Measurements from ENCODE around the gene DENND5B.

DENND5B gene

DNA sequence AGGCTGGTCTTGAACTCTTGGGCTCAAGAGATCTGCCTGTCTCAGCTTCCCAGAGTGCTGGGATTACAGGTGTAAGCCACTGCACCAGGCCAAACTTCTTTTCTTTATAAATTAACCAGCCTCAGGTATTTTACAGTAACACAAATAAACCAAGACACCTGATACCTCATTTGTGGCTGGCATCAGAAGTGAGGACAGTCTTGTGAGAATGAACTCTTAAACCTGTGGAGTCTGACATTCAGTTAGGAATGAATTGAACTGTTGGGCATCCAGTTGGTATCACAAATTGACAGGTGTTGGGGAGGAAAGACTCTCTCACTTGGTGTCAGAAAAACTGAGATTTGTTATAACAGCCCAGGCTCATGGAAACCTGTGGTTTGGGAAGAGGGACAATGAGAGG, 120.5 kb downstream of the DENND5B start:
- TF ChIP-seq, protein P1, sequence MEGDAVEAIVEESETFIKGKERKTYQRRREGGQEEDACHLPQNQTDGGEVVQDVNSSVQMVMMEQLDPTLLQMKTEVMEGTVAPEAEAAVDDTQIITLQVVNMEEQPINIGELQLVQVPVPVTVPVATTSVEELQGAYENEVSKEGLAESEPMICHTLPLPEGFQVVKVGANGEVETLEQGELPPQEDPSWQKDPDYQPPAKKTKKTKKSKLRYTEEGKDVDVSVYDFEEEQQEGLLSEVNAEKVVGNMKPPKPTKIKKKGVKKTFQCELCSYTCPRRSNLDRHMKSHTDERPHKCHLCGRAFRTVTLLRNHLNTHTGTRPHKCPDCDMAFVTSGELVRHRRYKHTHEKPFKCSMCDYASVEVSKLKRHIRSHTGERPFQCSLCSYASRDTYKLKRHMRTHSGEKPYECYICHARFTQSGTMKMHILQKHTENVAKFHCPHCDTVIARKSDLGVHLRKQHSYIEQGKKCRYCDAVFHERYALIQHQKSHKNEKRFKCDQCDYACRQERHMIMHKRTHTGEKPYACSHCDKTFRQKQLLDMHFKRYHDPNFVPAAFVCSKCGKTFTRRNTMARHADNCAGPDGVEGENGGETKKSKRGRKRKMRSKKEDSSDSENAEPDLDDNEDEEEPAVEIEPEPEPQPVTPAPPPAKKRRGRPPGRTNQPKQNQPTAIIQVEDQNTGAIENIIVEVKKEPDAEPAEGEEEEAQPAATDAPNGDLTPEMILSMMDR (IDR thresholded peaks at IDR 0.05; ENCODE audit: control extremely low read depth, extremely low read depth, low read depth, missing control alignments) = no peak
- ChIA-PET POLR2A (no interaction called here), CTCF (no interaction called here)
- DNase-seq (ENCODE audit: extremely low spot score) = no peak

DNA sequence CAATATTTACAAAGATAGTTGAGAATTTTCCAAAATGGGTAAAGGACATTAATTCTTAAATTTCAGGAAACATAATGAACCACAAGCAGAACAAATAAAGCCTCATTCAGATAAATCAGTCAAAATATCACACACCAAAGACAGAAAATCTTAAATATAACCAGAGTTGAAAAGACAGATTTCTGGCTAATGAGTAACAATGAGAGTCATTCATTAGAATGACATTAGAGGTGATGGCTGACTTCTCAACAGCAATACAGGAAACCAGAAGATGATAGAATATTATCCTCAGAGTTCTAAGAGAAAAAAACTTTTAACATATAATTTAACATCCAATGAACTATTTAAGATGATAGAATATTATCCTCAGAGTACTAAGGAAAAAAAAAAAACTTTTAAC, 124.2 kb downstream of the DENND5B start:
- DNase-seq (ENCODE audit: extremely low spot score) = no peak
- TF ChIP-seq, protein P1 (IDR thresholded peaks at IDR 0.05; ENCODE audit: control extremely low read depth, extremely low read depth, low read depth, missing control alignments) = no peak
- ChIA-PET CTCF (interaction anchor here (1.2 kb wide), 1 partner anchor 172 kb away, joined by 3 read pairs; no protein-coding TSS in a partner anchor), POLR2A (no interaction called here)

DNA sequence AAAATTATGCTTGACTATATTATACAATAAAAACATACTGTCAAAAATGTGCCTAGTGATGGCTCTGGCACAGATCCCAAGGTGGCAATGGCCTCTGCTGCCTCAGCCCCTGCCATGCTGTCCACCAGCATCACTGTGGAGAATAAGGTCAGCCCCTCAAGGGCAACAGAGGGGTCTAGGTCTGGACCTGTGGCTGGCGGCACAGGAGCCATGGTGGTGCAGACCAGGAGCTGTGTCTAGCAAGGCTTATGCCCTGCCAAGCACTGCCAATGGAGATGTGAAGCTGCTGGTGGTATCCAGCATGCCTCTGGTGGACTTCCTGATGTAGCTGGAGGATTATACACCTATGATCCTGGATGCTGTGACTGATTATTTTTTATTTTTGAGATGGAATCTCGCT, 125.9 kb downstream of the DENND5B start:
- DNase-seq (ENCODE audit: extremely low spot score) = no peak
- CTCF ChIA-PET = no interaction called here
- TF ChIP-seq, protein P1 (IDR thresholded peaks at IDR 0.05; ENCODE audit: control extremely low read depth, extremely low read depth, low read depth, missing control alignments) = no peak
- POLR2A ChIA-PET = no interaction called here

DNA sequence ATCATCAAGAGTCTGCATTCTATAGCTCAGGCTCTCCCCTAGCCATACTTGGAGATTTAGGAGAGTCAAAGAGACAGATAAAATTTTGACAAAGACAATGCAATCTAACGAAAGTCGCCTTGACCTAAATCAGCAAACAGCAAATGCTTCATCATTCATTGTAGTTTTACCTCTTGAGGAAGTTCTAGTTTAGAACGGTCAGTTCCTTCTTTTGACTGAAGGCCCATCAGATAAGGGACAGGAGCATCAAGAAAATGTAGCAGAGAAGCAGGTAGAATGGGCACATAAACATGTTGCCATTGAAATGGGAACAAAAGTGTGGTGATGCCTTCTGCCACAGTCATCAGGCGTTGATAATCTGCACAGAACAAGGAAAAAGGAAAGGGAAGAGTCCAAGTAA, 130.9 kb downstream of the DENND5B start:
- CTCF ChIA-PET = no interaction called here

DNA sequence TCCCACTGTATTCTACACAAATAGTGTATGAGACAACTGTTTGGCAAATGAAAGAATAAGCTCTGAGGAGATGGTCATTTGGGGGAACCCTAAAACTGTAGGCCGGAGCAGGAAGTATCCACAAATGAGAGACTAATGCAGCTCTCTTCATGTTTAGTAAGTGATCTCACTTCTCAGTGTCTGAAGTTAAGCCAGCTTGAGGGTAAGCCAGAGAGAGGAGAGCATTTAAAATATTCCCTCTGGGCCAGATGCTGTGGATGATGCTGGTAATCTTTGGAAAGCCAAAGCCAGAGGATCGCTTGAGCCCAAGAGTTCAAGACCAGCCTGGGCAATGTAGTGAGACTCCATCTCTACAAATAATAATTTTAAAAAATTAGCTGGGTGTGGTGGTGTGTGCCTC, 134.4 kb downstream of the DENND5B start:
- TF ChIP-seq, protein P1 (IDR thresholded peaks at IDR 0.05; ENCODE audit: control extremely low read depth, extremely low read depth, low read depth, missing control alignments) = no peak
- no peak for DNase-seq (ENCODE audit: extremely low spot score)
- ChIA-PET CTCF (interaction anchor here (1.0 to 2.0 kb wide), 5 partner anchors 10 to 30 kb away, joined by 3 to 5 read pairs (median 4); no protein-coding TSS in a partner anchor), POLR2A (no interaction called here)

More for the DNA sequence above, 130.9 kb downstream of the DENND5B start:
- POLR2A ChIA-PET = no interaction called here
- TF ChIP-seq, protein P1 (IDR thresholded peaks at IDR 0.05; ENCODE audit: control extremely low read depth, extremely low read depth, low read depth, missing control alignments) = no peak
- no peak for DNase-seq (ENCODE audit: extremely low spot score)

DNA sequence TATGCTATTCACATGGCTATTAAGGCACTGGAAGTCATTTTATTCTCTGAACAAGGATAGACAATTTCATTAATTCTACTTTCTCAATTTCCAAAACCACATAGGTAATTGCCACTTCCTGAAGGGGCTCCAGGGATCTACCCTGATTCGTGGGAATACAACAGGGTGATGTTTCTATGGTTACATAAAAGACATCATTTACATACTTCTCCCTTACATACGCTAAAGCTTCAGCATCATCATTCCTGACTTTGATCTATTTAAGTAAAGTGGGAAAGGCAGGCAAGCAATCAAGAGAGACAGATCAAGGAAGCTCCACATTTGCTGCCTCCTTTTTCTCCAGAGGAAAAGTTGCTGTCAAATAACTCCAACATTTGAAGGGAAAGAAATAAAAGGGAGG, 146.2 kb downstream of the DENND5B start:
- POLR2A ChIA-PET = no interaction called here
- TF ChIP-seq, protein P1 (IDR thresholded peaks at IDR 0.05; ENCODE audit: control extremely low read depth, extremely low read depth, low read depth, missing control alignments) = no peak
- no peak for DNase-seq (ENCODE audit: extremely low spot score)
- CTCF ChIA-PET = no interaction called here

DNA sequence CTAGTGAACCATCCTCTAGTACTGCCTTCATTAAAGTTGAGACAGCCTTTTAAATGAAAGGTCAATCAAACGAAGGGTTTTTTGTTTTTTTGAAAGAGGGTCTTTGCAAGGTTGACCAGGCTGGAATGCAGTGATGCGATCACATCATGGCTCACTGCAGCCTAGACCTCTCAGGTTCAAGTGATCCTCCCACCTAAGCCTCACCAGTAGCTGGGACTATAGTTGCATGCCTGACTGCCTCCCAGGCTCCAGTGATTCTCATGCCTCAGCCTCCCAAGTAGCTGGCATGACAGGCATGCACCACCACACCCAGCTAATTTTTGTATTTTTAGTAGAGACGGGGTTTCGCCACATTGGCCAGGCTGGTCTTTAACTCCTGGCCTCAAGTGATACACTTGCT, 150.3 kb downstream of the DENND5B start:
- DNase-seq (ENCODE audit: extremely low spot score) = no peak
- TF ChIP-seq, protein P1 (IDR thresholded peaks at IDR 0.05; ENCODE audit: control extremely low read depth, extremely low read depth, low read depth, missing control alignments) = no peak
- ChIA-PET POLR2A (no interaction called here), CTCF (interaction anchor here (1.8 kb wide), 1 partner anchor 14 kb away, joined by 6 read pairs; no protein-coding TSS in a partner anchor)

All from GM10248 (cell line).